IPS-11a (cell line): Measurements from ENCODE around the gene MBD3.
"Not testable (repeated sequence)": the region's sequence is repeated elsewhere in the genome, so short reads cannot be mapped to it uniquely, and the experiment has no call there.

ENCODE experiments used
- H3K4me3 ChIP-seq: one replicate; pipeline ENCODE4 v1.5.1; 2013; ENCODE audit warnings: low read depth, low read length, control low read depth

Gene MBD3

DNA sequence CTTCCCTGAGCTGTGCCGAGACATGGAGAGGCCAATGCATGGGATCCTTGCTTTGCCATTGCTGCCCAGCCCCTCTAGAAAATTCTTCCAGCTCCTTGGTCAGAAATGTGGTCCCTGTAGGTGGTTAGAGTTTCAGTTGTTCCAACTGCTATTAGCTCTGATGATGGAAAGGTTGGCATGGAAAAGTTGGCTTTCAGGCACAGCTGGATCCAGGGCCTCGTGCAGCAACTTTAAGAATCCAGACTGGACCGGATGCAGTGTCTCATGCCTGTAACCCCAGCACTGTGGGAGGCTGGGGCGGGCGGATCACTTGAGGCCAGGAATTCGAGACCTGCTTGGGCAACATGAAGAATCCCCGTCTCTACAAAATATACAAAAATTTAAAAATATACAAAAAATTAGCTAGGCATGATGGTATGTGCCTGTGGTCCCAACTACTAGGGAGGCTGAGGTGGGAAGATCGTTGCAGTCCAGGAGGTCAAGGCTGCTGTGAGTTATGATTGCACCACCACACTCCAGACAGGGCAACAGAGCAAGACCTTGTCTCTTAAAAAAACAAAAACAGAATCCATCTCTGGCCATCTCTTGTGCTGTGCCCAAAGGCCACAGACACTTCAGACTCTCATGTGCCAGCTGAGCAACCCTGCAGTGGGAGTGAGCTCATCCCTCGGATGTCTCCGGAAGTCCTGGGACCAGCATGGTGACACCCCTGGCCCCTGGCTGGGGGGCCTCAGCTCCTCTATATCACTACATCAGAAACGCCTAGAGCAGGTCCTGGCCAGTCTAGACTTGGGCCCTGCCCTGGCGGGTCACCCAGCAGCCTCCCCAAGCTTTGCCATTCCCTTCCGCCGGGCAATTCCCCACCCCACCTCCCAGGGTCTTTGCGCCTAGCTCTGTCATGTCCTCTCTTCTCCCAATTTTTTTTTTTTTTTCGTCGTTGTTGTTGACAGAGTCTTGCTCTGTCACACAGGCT, 41.3 kb downstream of the MBD3 start:
- H3K4me3 ChIP-seq, result no peak overlapping the region

DNA sequence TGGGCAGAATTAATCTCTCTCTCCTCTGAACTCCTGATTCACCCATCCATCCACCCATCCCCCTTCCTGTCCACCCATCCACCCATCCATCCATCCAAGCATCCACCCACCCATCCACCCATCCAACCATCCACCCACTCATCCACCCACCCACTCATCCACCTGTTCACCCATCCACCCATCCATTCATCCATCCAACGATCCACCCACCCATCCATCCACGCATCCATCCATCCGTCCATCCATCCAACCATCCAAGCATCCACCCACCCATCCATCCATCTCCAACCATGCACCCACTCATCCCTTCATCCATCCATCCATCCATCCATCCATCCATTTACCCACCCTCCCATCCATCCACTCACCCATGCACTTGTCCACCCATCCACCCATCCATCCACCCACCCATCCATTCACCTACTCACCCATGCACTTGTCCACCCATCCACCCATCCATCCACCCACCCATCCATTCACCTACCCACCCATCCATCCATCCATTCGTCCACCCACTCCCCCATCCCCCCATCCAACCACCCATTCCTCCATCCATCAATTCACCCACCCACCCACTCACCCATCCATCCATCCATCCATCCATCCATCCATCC, 43.2 kb downstream of the MBD3 start:
- no peak overlapping the region for H3K4me3 ChIP-seq

DNA sequence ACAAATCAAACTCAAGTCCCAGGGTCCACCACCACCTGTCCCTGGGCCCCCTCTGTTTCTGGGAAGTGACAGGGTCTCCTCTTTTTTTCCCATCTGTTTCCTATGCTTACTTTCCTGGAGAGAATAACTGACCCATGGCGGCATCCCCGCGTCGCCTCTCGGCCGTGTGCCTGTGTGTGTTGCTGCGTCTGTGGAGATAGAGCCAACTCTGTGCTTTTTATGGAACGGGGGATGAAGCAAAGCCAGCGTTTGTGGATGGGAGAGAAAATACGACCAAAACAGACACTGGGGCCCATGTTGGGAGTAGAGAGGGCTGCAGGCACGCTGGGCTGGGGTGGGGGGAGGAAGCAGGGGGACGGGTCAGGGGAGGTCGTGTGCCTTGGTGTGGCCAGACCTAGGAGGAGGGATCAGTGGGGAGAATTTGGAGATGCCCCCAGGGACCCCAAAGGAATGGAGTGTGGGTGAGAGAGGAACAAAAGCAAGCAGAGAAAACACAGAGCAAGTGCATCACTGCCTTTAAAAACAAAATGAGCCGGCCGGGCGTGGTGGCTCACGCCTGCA, 52.2 kb downstream of the MBD3 start:
- H3K4me3 ChIP-seq, result no peak overlapping the region

DNA sequence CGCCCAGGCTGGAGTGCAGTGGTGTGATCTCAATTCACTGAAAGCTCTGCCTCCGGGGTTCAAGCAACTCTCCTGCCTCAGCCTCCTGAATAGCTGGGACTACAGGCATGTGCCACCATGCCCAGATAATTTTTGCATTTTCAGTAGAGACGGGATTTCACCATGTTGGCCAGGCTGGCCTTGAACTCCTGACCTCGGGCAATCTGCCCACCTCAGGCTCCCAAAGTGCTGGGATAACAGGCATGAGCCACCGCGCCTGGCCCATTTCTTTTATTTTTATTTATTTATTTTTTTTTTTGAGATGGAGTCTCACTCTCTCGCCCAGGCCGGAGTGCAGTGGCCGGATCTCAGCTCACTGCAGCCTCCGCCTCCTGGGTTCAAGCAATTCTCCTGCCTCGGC, 52.9 kb downstream of the MBD3 start:
- not testable (repeated sequence) for H3K4me3 ChIP-seq

DNA sequence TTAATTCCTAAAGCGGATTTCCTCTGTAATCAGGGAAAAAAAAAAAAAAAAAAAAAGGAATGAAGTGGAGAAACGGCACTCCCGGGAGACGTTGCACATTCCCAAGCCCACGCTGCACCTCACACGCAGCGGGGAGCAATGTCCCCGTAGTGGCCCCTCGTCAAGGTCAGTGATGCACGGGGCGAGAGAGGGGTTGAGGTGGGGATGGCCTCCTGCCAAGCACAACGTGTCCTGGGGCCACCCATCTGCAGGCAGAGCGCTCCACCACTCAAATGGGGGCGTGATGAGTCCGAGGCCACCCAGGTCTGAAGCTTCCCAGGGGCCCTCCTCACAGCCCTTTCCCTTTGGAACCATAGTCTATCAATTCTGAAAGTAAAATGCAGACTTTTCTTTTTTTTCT, 53.7 kb downstream of the MBD3 start:
- H3K4me3 ChIP-seq, result no peak overlapping the region

DNA sequence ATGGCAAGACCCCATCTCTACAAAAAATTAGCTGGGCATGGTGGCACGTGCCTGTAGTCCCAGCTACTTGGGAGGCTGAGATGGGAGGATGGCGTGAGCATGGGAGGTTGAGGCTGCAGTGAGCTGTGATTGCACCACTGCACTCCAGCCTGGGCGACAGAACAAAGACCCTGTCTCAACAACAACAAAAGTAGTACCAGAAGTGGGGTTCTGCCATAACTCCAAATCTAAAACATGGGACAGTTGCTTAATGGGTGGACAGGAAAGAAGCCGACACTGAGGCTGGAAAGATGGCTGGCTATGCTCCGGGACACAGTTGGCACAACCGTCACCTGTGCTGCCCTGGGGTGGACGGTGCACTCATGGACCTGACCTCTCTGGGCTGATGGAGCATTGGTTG, 57.0 kb downstream of the MBD3 start:
- not testable (repeated sequence) for H3K4me3 ChIP-seq

DNA sequence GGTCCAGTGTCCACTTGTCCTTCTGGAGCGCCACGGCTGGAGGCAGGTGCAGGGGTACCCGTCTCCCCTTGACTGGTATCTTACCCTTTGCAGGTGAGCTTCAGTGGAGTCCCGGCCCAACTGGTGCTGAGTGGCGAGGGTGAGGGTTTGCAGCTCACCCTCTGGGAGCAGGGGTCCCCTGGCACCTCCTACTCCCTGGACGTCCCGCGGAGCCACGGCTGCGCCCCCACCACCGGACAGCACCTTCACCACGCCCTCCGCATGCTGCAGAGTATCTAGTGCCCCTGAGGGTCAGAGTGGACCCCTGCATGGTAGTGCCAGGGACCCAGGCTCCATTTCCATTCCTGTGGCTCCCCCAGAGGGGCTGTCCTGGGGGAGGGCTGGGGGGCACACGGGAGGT, 57.7 kb downstream of the MBD3 start:
- H3K4me3 ChIP-seq, result no peak overlapping the region

DNA sequence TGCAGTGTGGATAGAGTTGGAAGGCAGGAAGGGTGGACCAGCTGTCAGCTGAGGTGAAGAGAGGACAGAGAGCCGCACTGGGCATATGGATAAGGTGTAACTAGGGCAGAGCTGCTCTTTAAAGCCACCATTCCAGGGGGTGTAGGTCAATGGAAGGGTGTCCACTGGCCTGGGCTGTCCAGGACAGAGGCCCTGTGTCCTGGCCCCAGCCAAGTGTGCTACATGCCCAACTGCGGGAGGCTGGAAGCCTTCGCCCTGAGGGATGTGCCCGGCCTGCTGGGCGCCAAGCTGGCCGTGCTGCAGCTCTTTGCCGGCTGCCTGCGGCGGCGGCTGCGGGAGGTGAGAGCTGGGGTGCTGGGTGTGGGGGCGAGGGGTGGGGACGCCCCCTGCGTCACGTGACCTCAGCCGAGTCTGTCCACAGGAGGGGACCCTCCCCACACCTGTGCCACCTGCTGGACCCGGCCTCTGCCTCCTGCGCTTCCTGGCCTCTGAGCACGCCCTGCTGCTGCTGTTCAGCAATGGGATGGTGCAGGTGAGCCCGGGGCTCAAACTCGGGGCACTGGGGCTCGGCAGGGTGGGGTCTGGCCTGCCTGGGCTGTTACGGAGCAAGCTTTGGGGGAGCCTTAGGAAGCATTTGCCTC, 59.0 kb downstream of the MBD3 start:
- no peak overlapping the region for H3K4me3 ChIP-seq

DNA sequence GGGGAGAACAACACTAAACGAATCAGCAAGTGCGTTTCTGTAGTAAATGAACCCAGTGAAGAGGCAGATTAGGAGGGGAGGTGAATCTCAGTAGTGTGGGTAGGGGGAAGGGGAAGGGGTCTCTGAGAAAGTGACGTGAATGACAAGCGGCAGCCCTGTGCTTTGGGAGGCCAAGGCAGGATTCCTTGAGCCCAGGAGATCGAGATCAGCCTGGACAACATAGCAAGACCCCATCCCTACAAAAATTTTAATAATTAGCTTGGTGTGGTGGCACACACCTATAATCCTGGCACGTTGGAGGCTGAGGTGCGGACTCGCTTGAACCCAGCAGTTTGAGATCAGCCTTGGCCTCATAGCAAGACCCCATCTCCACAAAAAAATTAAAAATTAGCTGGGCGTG, 60.7 kb downstream of the MBD3 start:
- no peak overlapping the region for H3K4me3 ChIP-seq

DNA sequence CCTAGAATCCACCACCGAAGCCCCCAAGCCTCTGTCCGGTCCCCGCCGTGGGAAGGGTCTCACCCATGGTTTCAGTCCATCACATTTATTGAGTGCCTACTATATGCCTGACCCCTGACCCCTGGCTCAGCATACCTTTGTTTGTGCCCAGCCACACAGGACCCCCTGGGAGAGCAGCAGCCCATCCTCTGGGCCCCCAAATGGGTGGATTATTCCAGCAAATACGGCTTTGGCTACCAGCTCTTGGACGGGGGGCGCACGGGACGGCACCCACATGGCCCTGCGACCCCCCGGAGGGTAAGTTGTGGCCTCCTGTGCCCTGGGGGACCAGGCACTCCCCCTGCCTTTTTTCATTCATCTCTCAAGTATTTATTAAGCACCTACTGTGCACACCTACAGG, 61.1 kb downstream of the MBD3 start:
- H3K4me3 ChIP-seq, result no peak overlapping the region

DNA sequence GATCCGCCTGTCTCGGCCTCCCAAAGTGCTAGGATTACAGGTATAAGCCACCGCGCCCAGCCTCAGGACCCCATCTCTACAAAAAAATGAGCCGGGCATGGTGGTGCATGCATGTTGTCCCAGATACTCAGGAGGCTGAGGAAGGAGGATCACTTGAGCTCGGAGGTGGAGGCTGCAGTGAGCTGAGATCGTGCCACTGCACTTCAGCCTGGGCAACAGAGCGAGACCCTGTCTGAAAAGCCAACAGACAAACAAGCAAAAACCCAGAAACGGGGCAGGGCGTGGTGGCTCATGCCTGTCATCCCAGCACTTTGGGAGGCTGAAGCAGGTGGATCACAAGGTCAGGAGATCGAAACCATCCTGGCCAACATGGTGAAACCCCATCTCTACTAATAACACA, 61.8 kb downstream of the MBD3 start:
- not testable (repeated sequence) for H3K4me3 ChIP-seq

DNA sequence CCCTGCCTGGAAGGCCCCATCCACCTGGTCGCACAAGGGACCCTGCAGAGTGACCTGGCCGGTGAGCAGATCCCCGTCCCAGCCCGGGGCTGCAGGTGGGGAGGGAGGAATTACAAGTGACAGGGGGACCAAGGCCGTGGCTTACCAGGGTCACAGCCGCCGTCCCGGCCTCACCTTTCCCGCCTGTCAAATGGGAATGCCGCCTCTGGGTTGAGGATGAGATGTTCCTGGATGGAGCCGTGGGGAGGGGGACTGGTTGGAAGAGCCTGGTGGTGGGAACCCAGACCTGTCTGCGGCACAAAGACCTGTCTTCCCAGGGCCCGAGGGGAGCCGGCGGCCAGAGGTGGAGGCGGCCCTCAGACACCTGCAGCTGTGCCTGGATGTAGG, 63.2 kb downstream of the MBD3 start:
- H3K4me3 ChIP-seq, result no peak overlapping the region

DNA sequence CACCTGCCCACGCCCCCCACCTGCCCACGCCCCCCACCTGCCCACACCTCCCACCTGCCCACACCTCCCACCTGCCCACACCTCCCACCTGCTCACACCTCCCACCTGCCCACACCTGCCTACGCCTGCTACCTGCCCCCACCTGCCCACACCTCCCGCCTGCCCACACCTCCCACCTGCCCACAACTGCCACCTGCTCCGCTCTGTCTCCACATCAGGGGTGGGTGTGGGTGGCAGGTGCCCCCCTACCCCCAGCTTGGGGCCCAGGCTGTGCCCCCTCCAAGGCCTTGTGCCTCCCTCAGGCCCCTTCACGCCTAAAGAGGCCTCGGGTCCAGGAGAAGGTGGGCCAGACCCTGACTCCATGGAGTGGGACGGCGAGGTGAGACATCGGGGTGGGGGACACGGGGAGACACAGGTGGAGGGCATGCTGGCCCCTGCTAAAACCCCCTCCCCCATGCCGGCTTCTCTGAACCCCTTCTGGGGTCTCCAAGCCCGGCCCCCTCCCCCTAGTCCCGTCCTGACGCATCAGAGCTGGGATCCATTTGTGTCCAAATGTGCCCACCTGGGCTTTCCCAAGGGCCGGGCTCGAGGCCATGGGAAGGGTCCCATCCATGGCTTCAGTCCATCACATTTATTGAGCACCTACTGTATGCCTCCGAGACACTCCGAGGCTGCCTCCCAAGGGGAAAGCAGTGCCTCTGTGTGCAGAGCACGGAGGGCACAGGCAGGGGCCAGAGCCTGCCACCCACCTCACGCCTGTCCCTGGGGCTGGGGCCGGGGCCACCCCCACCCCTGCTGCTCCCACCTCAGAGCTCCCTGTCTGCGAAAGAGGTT, 63.9 kb downstream of the MBD3 start:
- H3K4me3 ChIP-seq, result no peak overlapping the region

DNA sequence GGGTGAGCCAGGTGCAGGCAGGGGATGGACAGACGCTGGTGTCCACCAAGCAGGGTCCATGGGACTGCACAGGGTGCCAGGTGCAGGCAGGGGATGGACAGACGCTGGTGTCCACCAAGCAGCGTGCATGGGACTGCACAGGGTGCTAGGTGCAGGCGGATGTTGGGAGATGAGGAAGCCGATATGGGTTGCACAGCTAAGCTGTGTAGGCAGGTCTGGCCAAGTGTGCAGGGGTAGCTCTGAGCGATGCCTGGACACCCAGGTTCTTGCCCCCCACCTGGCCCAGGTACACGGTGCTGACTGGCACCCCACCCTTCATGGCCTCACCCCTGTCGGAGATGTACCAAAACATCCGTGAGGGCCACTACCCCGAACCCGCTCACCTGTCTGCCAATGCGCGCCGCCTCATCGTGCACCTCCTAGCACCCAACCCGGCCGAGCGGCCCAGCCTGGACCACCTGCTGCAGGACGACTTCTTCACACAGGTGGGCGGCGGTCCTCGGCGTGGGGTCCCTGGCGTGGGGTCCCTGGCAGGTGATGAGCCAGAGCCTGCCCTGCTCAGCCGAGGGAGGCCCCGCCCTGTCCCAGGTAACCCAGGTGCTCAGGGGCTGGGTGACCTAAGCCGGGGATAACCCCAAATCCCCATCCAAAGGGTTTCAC, 64.9 kb downstream of the MBD3 start:
- no peak overlapping the region for H3K4me3 ChIP-seq

DNA sequence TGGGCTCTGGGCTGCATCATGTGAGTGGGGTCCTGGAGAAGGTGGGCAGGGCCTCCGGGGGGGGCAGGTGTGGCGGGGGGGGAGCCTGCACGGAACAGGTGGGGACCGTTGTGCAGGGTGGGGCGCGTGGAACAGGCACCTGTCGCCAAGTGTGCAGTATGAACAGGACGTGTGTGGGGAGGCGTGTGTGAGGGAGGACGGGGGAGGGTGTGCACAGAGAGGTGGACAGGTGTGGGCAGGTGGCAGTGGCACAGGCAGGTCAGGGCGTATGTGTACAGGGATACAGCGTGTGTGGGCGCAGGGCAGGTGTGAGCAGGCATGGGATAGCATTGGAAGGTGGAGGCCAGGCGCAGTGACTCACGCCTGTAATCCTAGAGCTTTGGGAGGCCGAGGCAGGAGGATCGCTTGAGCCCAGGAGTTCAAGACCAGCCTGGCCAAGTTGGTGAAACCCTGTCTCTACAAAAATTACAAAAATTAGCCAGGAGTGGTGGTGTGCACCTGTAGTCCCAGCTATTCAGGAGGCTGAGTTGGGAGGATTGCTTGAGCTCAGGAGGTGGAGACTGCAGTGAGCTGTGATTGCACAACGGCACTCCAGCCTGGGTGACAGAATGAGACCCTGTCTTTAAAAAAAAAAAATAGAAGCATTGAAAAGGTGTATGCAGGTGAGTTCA, 65.6 kb downstream of the MBD3 start:
- no peak overlapping the region for H3K4me3 ChIP-seq

DNA sequence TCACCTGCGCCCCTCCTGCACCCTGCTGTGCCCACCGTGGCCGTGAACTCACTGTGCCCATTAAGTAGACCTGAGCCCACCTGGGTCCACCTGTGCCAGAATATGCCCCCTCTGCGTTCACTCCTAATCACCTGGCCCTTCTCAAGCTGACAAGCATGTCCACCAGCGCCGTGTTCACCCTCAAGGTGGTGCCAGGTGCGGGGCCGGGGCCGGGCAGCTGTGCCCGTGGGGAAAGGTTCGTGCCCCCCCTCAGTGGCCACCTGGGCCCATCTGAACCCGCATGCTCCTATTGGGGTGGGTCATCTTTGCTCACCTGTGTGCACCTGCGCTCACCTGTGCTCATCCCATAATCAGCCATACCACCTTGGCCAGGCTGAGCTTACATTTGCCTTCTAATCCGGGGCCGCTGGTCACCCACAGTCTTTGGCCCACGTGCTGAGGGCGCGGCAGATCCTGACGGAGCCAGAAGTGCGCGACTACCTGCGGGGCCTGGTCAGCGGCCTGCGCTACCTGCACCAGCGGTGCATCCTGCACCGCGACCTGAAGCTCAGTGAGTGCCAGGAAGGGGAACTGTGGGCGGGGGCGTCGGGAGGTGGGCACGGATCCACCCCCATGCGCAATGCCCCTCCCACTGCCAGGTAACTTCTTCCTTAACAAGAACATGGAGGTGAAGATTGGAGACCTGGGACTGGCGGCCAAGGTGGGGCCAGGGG, 66.4 kb downstream of the MBD3 start:
- no peak overlapping the region for H3K4me3 ChIP-seq

DNA sequence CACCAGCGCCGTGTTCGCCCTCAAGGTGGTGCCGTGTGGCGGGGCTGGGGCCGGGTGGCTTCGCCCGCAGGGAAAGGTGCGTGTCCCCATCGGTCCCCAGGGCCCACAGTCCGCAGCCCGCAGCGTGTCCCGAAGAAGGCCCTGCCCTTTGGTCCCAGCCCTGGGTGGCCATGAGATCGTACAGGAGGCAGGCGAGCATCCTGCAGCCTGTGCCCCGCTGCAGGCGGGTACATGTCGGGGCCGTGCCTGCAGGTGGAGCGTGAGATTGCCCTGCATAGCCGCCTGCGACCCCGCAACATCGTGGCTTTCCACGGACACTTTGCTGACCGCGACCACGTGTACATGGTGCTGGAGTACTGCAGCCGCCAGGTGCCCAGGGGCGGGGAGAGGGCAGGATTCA, 67.3 kb downstream of the MBD3 start:
- no peak overlapping the region for H3K4me3 ChIP-seq

DNA sequence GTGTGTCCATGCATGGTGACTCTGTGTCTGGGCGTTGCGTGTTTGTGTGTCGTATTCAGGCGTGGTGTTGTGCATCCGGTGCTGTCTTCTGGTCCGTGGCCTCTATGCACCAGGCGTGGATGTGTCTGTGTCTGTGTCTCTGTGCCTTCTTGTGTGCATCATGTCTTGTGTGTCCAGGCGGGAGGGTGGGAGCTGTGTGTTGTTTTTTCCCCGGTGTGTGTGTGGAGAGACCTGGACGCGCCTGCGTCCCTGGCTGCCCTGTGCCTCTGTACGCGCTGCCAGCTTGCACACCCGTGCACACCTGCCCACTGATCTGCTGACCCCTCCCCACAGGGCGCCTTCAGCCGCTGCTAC, 67.7 kb downstream of the MBD3 start:
- H3K4me3 ChIP-seq, result no peak overlapping the region

DNA sequence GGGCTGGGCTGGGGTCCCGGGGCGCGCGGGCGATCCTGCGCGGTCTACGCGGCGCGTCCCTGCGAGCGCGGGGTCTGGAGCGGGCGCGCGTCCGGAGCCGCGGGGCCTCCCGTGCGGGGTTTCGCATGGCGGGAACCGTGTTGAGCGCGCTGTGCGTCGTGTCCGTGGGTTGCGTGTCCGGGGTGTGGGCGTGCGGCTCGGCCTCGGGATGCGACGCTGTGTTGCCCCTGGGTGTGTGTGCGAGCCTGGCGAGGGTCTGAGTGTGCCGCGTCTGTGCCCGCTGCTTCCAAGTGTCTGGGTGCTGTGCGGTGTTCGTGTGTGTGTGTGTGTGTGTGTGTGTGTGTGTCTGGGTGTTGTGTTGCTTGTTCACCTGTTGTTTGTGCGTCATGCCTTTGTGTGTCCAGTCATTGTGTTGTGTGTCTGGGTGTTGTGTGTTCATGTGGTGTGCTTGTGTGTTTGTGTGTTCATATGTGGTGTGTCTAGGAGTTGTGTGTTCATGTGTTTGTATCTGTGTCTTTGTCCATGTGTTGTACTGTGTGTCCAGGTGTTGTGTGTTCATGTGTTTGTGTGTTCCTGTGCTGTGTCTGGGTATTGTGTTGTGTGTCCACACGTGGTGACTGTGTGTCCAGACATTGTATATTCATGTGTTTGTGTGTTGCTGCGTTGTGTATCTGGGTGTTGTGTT, 68.2 kb downstream of the MBD3 start:
- peak overlapping the region; percentile 22 for H3K4me3 ChIP-seq
